AG09319 (cell line): Measurements from ENCODE around the gene RTKN2.

Experiments
- DNase-seq: peaks from one replicate; pipeline ENCODE4 v3.0.0-alpha.2; 2010; ENCODE audit warnings: low read depth; ENCODE audit errors: extremely low read depth
- TF ChIP-seq, protein P1 (sequence below): IDR thresholded peaks from 2 replicates; pipeline ENCODE4 v1.5.1; 2011; ENCODE audit warnings: low read depth, mild to moderate bottlenecking, inconsistent platforms, low read length, moderate library complexity

The RTKN2 gene

DNA sequence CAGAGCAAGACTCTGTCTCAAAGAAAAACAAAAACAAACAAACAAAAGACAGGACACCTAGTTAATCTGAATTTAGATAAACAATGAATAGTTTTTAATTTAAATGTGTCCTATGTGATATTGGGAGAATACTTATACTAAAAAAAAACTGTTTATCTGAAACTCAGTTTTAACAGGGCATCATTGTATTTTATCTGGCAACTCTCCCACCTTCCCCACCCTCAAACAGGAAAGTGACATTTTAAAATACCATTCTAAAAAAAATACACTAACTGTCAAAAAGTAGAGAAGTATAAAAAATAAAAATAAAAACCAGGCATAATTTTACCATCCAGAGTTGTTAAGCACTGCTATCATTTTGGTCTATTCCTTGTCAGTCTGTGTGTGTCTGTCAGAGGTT, 119.0 kb downstream of the RTKN2 start:
- TF ChIP-seq, protein P1, sequence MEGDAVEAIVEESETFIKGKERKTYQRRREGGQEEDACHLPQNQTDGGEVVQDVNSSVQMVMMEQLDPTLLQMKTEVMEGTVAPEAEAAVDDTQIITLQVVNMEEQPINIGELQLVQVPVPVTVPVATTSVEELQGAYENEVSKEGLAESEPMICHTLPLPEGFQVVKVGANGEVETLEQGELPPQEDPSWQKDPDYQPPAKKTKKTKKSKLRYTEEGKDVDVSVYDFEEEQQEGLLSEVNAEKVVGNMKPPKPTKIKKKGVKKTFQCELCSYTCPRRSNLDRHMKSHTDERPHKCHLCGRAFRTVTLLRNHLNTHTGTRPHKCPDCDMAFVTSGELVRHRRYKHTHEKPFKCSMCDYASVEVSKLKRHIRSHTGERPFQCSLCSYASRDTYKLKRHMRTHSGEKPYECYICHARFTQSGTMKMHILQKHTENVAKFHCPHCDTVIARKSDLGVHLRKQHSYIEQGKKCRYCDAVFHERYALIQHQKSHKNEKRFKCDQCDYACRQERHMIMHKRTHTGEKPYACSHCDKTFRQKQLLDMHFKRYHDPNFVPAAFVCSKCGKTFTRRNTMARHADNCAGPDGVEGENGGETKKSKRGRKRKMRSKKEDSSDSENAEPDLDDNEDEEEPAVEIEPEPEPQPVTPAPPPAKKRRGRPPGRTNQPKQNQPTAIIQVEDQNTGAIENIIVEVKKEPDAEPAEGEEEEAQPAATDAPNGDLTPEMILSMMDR, result no peak
- DNase-seq, result no peak

DNA sequence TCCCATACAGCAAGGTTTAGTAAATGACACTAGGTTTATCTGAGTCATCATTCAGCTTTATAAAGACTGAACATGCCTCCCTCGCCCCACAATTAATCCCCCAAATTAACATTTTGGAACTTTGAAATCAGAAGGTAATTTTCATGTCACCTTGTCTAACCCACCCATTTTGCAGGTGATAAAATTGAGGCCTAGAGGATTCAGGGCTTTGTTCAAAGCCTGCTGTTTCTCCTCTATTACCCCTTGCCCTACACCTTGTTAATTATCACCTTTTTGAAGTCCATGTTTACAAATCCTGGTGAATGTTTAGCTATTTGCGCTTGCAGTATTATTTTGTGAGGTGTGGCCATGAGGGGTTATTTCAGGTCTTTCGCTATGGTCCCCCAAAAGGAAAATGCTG, 120.5 kb downstream of the RTKN2 start:
- no peak for DNase-seq
- TF ChIP-seq, protein P1, result no peak

DNA sequence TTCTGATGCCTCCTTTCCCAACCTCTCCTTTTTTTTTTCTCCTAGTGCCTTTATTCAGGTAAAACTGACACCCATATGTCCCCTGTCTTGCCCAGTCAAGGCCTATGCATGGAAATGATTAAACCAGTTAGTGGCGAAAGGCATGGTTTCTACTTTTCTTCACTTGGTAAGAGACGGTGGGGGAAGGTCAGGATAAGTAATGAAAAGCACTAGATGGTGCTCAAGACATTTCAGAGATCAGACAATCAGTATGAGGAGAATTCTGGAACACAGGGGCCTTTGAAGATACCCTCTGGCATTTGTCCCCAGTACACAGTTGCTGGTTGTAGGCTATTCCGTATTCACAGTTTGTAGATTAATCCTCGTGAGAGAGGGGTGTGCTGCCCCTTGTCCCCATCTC, 121.2 kb downstream of the RTKN2 start:
- DNase-seq, result no peak
- TF ChIP-seq, protein P1, result no peak

DNA sequence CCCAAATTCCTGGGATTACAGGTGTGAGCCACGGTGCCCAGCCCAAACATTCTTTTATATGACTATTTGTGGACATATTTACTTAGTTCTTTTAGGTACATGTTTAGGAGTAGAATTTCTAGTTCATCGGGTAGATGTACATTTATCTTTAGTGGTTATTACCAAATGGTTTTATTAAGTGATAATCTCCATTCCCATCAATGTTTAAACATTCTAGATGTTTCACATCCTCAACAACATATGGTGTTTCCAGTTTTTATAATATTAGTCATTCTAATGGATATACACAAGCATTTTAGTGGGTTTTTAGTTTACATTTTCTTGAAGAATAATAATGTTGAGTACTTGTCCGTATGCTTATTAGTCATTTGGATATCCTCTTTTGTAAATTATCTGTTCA, 131.7 kb downstream of the RTKN2 start:
- TF ChIP-seq, protein P1, result no peak
- no peak for DNase-seq

DNA sequence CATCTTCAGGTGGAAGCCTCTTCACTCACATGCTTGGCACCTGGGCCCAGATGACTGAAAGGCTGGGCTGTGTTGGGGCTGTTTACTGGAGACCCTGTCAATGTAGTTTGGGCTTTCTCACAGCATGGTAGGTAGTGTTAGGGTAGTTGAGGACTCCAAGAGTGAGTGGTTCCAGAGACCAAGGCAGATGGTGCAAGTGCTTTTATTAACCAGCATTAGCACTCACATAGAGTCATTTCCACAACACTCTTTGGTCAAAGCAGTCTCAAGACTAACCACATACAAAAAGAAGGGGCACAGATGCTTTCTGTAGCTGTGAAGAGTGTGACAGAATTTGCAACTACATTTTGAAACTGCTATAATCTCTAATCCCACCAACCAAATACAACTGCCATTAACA, 135.0 kb downstream of the RTKN2 start:
- TF ChIP-seq, protein P1, result no peak
- DNase-seq, result no peak
